ENCODE results near the gene SYT7. TPM values are rescaled to one million over a fixed set of nuclear protein-coding genes. Genes with fewer than 3 reads are reported as not detected.

SYT7 gene
- total and polyA plus RNA-seq, 10 of the 15 experiments (the other 5 are each of a cell fraction or from before 2014, with no cell fraction given): not detected

- DNase-seq (ENCODE audit: low read depth, low spot score) (no peak), FAIRE-seq (no peak), ATAC-seq (no peak)
- 11% methylated on average over 5 of the region's 5 CpGs for WGBS (ENCODE audit: insufficient coverage, insufficient replicate concordance, low lambda C conversion rate, missing lambda C conversion rate)
- Histone ChIP-seq H3K27me3 (replicated peaks in 1 of 2; ENCODE audit: control insufficient read depth in 2 of 2, insufficient read depth in 2 of 2, low read length in 1 of 2) (peaks cover 0 to 2% of the 10 kb centered on the region in 2 experiments; a peak in 3 of 4 replicates), H4K20me1 (ENCODE audit: control insufficient read depth, insufficient read depth) (peaks cover 4% of the 10 kb centered on the region; the same call in 1 of the 2 replicates), H3K4me2 (ENCODE audit: control insufficient read depth, insufficient read depth) (no peak overlapping the region), H3K4me1 (ENCODE audit: control insufficient read depth, insufficient read depth, low read length) (no peaks in the 10 kb centered on the region), H3K27ac (ENCODE audit: control insufficient read depth, insufficient read depth) (no peak overlapping the region), H2AFZ (ENCODE audit: control insufficient read depth, low read depth, low read length) (no peak overlapping the region), H3K9ac (ENCODE audit: control insufficient read depth, insufficient read depth, low read length) (no peak overlapping the region), H3K4me3 (no peak overlapping the region), H3K9me3 (replicated peaks; ENCODE audit: control insufficient read depth, insufficient read depth, low read length) (no peaks in the 10 kb centered on the region), H3K36me3 (ENCODE audit: control insufficient read depth in 2 of 2, insufficient read depth in 2 of 2, low read length in 1 of 2) (no peaks in the 10 kb centered on the region), H3K79me2 (ENCODE audit: control insufficient read depth, insufficient read depth, low read length) (no peaks in the 10 kb centered on the region)
- intact Hi-C loops (cut with micrococcal nuclease; ENCODE audit: unreplicated experiment) (no loop called here), in situ Hi-C loops (cut with MboI) (no loop called here)
- RAD21 ChIA-PET (ENCODE audit: unreplicated experiment): no interaction called here
- BruUV-seq (replicated peaks): no TSS peak
- TF ChIP-seq POLR2AphosphoS5 (IDR thresholded peaks at IDR 0.05; ENCODE audit: low read length): no peak
- TF ChIP-seq SUPT20H (IDR thresholded peaks at IDR 0.05; ENCODE audit: borderline replicate concordance, control insufficient read depth, low read depth, low read length): no peak
- TF ChIP-seq BMI1 (IDR thresholded peaks at IDR 0.05; ENCODE audit: borderline replicate concordance): no peak
- TF ChIP-seq RAD51 (IDR thresholded peaks at IDR 0.05): no peak
- TF ChIP-seq, protein P1, sequence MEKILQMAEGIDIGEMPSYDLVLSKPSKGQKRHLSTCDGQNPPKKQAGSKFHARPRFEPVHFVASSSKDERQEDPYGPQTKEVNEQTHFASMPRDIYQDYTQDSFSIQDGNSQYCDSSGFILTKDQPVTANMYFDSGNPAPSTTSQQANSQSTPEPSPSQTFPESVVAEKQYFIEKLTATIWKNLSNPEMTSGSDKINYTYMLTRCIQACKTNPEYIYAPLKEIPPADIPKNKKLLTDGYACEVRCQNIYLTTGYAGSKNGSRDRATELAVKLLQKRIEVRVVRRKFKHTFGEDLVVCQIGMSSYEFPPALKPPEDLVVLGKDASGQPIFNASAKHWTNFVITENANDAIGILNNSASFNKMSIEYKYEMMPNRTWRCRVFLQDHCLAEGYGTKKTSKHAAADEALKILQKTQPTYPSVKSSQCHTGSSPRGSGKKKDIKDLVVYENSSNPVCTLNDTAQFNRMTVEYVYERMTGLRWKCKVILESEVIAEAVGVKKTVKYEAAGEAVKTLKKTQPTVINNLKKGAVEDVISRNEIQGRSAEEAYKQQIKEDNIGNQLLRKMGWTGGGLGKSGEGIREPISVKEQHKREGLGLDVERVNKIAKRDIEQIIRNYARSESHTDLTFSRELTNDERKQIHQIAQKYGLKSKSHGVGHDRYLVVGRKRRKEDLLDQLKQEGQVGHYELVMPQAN (conservative IDR thresholded peaks at IDR 0.05): no peak
- TF ChIP-seq, protein P2, sequence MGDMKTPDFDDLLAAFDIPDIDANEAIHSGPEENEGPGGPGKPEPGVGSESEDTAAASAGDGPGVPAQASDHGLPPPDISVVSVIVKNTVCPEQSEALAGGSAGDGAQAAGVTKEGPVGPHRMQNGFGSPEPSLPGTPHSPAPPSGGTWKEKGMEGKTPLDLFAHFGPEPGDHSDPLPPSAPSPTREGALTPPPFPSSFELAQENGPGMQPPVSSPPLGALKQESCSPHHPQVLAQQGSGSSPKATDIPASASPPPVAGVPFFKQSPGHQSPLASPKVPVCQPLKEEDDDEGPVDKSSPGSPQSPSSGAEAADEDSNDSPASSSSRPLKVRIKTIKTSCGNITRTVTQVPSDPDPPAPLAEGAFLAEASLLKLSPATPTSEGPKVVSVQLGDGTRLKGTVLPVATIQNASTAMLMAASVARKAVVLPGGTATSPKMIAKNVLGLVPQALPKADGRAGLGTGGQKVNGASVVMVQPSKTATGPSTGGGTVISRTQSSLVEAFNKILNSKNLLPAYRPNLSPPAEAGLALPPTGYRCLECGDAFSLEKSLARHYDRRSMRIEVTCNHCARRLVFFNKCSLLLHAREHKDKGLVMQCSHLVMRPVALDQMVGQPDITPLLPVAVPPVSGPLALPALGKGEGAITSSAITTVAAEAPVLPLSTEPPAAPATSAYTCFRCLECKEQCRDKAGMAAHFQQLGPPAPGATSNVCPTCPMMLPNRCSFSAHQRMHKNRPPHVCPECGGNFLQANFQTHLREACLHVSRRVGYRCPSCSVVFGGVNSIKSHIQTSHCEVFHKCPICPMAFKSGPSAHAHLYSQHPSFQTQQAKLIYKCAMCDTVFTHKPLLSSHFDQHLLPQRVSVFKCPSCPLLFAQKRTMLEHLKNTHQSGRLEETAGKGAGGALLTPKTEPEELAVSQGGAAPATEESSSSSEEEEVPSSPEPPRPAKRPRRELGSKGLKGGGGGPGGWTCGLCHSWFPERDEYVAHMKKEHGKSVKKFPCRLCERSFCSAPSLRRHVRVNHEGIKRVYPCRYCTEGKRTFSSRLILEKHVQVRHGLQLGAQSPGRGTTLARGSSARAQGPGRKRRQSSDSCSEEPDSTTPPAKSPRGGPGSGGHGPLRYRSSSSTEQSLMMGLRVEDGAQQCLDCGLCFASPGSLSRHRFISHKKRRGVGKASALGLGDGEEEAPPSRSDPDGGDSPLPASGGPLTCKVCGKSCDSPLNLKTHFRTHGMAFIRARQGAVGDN (IDR thresholded peaks at IDR 0.05): no peak
- TF ChIP-seq EGR1 (IDR thresholded peaks at IDR 0.05; ENCODE audit: borderline replicate concordance in 1 of 2, low read depth in 2 of 2, low read length in 2 of 2): no peak
- TF ChIP-seq HSF1 (IDR thresholded peaks at IDR 0.05; ENCODE audit: low read depth, low read length): no peak
- TF ChIP-seq E2F4 (IDR thresholded peaks at IDR 0.05; ENCODE audit: low read depth, low read length): no peak
- TF ChIP-seq FOXK2 (IDR thresholded peaks at IDR 0.05): no peak
- TF ChIP-seq CBFB (IDR thresholded peaks at IDR 0.05; ENCODE audit: low read depth): no peak
- no peak for TF ChIP-seq ASH2L (IDR thresholded peaks at IDR 0.05; ENCODE audit: borderline replicate concordance, low read depth)
- no peak for TF ChIP-seq FOS (IDR thresholded peaks at IDR 0.05; ENCODE audit: borderline replicate concordance, extremely low read depth, insufficient read length)
- TF ChIP-seq SIN3A (IDR thresholded peaks at IDR 0.05; ENCODE audit: low read depth, low read length): no peak
- TF ChIP-seq SP1 (IDR thresholded peaks at IDR 0.05; ENCODE audit: low read depth, low read length): no peak
- CTCF ChIA-PET: no interaction called here
- SMC1A ChIA-PET (ENCODE audit: uncharacterized antibody, unreplicated experiment): no interaction called here
- POLR2A ChIA-PET: no interaction called here
These were observed 8.0 kb downstream of the SYT7 start for GRCh38 chr11:61572913-61573312.

Measured in GM12878 (cell line).